Inferior parietal cortex (tissue), 1 donor: Measurements from ENCODE around the gene LUC7L.
"Not testable (repeated sequence)": the region's sequence is repeated elsewhere in the genome, so short reads cannot be mapped to it uniquely, and the experiment has no call there.

ENCODE experiments used
- DNase-seq: peaks from one replicate; pipeline ENCODE4 v3.0.0-alpha.2; 2016; ENCODE audit errors: extremely low spot score

The LUC7L gene, protein sequence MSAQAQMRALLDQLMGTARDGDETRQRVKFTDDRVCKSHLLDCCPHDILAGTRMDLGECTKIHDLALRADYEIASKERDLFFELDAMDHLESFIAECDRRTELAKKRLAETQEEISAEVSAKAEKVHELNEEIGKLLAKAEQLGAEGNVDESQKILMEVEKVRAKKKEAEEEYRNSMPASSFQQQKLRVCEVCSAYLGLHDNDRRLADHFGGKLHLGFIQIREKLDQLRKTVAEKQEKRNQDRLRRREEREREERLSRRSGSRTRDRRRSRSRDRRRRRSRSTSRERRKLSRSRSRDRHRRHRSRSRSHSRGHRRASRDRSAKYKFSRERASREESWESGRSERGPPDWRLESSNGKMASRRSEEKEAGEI

GRCh38 chr16:228852-229730 lies at the start of gene LUC7L:
Gene LUC7L, minus strand, starts transcription at chr16:229449. Its CDS starts 110 bp downstream, at chr16:229339.
- DNase-seq: peak; percentile 93

GRCh38 chr16:278863-279366 lies 49.7 kb upstream of the LUC7L start:
- no peak for DNase-seq

DNA sequence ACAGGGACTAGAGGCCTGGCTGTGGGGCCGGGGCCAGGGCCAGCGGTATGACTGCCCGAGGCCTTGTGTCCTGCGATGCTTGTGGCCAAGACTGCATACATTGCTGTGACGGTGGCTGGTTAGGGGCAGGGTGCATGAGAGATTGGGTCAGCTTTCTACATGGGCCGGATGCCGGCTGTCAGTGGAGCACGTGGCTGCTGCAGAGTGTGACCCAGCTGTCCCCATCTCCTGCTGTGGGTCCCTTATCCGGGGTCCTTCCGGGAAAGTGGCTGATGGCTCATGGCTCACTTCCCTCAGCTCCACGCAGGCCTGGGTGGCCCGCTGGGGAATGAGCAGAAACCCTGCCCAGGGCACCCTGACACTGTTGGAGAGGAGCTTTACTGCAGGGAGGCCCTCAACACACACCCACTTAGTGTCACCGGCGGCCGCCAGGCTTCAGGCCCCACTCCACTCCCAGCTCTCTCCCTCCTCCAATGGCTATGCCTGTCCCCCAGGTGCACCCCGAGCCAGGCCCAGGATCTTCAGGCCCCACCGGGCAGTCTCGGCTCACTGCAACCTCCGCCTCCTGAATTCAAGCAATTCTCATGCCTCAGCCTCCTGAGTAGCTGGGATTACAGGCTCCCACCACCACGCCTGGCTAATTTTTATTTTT lies 47.3 kb upstream of the LUC7L start:
- DNase-seq: no peak

DNA sequence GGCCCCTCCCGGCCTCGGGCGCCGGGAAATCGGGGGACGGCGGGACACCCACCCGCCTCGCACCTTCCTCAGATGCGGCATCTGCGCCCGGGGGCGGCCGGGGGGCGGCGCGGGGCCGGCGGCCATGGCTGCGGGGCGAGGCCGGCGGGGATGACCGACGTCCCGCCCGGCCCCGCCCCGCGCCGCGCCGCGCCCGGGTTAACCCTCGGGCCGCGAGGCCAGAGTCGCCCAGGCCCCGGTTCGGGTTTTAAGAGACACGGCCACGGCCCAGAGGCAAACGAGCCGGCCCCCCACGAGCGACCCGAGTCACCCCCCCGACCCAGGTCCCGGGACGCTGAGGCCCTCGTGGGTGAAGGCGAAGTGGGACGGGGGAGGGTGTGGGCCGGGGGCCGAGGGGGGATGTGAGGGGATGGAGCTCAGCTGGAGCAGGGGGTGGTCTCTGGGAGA lies 46.6 kb upstream of the LUC7L start, which contains the start of gene RGS11:
Gene RGS11, minus strand, starts transcription at position 159 of the 447 bp plus-strand sequence. Its CDS starts 33 bp downstream, at position 126.
- DNase-seq: no peak

DNA sequence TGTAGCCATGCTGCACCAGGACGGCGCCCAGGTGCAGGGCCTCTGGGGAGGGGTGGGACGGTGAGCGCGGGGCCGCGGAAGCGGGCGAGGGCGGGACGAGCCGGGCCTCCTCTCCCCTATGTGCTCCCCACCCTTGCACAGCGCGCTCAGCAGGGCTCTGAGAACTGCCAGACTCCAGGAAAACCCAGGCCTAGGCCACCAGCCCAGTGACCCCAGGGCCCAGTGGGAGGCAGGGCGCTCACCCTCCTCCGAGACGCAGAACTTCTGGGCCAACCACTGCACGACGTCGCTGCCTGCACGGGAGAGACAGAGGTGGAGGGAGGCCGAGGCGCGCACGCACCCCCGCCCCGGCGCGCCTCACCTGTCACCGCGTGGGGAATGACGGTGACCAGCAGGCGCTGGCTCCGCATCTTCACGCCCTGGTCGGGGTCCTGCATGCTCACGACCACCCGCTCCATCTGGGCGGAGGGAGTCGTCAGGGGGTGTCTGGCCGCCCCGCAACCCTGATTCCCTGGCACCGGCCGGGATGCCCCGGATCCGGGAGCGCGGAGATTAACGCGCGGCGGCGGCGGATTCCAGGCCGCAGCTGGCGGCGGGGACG lies 45.9 kb upstream of the LUC7L start:
- no peak for DNase-seq

- DNase-seq: no peak
These were observed 44.5 kb upstream of the LUC7L start for GRCh38 chr16:273547-274421.

DNA sequence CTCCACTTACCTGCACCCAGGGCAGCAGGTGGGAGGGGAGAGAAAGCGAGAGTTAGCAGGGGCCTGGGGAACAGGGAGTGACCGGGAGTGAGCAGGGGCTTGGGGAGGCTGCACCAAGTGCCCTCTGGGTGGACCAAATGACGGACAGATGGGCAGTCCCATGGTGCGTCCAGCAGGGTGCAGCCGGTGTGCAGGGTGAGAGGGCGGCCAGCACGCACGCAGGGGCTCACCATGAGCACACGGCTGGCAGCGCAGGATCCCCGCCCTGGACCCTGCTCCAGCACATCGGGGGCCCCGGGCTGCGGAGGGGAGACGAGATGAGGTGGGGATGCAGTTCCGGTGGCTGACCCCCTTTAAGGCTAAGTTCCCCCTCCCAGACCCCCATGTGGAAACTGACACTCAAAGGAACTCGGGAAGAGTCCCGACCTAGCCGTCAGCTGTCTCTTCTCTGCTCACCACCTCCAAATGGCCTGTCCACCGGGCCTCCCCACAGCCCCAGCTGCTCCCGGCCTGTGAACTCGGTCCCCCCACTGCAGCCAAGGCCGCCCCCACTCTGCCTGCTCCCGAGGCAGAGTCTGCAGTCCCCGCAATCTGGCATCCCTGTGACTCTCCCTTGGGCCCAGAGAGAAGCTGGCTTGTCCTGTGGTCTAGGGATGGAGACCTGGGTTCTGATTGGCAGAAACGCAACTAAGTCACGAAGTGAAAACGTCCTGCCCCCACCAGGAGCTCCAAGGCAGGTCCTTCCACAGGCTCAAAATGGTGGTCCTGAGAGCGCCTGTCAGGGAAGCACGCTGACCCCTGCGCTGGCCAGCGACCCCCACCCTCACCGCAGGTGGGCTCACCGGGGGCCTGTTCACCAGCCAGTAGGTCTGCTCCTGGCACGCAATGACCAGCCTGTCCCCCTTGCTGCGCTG lies 43.6 kb upstream of the LUC7L start:
- no peak for DNase-seq

DNA sequence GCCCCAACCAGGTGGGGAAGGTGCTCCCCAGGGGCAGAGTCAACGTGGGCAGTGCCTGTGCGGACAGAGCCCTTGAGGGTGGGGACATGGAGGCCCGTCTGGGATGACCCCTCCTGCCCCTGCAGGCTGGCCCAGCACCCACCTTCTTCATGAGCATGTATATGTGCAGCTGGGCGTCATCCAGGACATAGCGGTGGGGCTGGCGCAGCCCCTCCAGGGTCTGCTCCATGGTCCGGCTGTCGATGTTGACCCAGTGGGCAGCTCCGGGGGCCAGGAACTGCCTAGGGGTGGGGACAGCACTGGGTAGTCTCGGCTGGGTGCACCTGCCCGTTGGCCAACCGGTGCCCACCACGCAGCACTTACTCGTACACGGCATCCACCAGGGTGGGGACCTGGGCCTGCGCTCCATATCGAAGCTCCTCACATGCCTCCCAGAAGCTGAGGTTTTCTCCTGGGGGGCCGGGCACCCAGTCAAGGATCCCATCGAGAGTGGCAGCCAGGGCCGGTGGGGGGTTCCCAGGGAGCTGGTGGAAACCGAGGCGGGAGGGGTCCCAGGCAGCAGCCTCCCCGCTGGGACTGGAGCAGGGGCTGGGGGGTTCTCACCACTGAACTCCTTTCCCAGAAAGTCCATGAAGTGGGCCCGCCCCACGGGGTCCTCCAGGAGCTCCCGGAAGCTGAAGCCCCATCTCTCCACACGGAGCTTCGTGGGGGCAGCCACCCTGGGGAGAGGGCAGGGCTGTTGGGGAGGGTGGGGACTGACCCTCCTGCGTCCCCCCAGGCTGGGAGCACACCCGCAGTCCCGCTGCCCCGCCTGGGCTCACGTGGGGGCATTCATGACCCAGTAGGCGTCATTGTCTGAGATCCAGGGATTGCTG lies 41.4 kb upstream of the LUC7L start:
- no peak for DNase-seq

DNA sequence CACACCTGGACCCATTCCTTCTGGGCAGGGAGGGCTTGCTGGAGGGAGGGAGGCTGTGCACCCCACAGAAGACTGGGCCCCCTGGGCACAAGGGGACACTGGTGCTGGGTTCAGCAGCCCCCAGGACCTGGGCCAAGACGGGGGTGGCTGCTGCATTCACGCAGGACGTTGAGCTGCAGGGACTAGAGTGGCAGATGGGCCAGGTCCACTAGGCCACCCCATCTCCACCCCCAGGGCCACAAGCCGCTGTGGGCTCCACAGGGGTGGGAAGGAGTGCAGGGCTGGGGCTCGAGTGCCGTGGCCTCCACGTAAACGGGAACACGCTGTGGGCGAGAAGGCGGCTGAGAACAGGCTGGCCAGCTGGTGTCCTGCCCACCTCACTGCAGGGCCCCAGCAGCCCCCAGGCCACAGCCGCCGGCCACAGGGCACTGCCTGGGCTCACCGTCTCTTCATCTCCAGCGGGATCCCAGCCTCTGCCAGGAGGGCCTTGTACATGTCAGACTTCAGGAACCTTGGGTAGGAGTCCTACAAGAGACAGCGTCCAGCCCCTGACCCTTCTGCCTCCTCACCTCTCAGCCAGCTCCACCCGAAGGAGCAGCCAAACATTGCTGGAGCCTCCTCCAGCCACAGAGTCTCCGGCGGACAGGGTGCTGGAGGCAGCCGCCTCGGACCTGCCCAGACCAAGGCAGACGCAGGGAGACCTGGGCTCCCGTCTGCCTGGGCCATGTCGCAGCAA lies 40.0 kb upstream of the LUC7L start:
- DNase-seq: no peak

- no peak for DNase-seq
These were observed 39.1 kb upstream of the LUC7L start for GRCh38 chr16:268141-269053.

DNA sequence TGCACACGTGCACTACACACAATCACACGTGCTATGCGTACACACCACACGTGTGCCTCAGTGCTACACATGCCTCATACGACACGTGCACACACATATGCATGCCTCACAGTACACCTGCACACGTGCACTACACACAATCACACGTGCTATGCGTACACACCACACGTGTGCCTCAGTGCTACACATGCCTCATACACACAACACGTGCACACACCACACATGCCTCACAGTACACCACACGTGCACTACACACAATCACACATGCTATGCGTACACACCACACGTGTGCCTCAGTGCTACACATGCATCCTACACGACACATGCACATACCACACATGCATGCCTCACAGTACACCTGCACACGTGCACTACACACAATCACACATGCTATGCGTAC lies 38.3 kb upstream of the LUC7L start:
- not testable (repeated sequence) for DNase-seq

GRCh38 chr16:266258-267164 lies 37.3 kb upstream of the LUC7L start:
- no peak for DNase-seq

- no peak for DNase-seq
These were observed 36.5 kb upstream of the LUC7L start for GRCh38 chr16:265711-266110.

- DNase-seq: no peak
These were observed 35.8 kb upstream of the LUC7L start for GRCh38 chr16:265002-265529.

- DNase-seq: no peak
These were observed 35.2 kb upstream of the LUC7L start for GRCh38 chr16:264440-264951.
